HTERT RPE-1 (cell line): Measurements from ENCODE around the gene NFASC.

Experiments
- in situ Hi-C: fragments of 300-500 bp; cut with MboI; formaldehyde crosslinking; loops from 4 replicates; pipeline ENCODE4 v1.14.3; 2020; ENCODE audit warnings: low sequenced_read_pairs

Gene NFASC

DNA sequence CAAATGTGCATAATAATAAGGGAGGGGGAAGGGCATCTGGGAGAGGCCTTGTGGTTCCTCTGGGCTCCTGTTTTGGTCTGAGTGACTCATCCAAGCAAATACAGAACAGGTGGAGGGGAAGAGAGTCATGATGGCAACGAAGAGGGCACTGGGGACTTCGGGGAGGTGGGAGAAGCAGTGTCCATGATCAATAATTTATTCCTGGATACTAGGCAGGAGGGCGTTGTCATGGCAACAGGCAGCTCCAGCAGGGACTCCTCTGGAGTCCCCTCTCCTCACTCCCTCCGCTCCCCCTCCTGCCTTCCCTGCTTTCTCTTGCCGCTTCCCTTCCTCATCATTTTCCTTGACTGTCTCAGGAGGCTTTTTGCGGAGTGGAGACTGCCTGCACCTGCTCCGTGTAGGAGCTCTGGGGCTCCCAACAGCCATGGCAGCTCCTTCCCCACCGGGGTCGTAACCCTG, 12.3 kb upstream of the NFASC start:
- in situ Hi-C loops: no loop called here

DNA sequence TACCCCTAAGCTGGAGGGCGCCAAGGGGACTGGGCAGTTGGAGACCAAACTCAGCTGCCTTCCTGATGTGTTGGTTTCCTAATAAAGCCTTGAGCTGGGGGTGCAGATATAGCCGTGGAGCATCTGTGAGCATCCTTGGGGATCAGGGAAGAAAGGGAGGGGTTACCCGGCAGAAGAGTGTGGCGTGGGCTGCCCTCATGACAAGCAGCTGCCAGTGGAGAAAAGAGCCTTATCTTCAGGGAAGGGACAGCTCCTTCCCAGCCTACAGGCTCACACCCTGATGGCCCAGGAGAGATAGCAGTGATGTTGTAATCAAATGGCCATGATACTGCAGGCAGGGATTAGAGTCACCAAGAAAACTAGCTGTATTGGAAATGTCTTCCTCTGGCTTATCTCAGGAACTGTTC, 10.8 kb upstream of the NFASC start:
- in situ Hi-C loops: no loop called here

DNA sequence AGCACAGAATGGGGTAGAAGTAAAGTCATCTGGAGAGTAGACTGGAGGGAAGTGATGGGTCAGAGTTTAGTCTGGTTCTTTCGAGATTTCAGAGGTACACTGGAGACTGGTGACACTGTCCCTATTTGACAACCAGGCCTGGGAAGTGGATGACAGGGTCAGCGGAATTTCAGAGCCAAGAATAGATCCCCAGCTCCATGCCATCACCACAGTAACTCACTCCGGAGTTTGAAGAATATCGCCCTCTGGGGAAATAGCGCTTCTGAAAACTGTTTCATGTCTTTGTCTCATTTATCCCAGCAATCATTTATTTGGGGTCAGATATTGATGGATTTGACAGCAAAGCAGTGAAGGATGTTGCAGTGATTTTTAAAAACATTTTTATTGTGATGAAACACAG, 7.6 kb upstream of the NFASC start:
- in situ Hi-C loops: no loop called here

DNA sequence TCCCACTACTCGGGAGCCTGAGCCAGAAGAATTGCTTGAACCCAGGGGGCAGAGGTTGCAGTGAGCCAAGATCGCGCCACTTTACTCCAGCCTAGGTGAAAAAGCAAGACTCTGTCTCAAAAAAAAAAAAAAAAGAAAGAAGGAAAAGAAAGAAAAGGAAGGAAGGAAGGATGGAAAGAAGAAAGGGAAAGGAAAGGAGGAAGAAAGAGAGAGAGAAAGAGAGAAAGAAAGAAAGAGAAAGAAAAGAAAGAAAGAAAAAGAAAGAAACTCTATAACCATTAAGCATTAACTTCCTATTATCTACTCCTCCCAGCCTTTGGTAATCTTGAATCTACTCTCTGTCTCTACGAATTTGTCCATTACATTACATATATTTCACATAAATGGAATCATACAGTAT, 6.9 kb upstream of the NFASC start:
- in situ Hi-C loops: no loop called here

DNA sequence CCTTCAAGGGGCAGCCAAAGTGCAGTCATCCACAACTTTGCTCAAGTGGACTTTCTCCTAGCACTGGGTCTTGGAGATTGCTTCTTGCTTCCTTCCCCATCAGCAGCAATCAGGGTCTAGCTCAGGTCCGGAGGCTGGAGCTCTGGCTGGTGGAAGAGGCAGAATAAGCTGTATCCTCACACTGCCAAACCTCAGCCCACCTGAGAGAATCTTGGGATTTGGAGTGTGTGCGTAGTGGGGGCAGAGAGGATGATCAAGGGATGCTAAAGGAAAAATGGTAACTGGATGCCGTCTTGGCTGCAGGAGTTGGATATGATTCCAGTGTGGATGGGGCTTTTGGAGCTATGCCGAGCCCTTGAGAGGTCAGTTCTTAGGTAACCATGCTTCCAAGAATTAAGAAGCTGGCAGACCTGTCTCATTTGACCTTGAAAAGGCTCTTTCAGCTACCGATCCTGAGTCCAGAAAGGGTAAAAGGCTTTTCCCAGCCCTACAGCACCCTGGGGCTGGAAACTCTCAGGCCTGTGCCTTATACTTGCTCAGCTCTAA, 4.5 kb upstream of the NFASC start:
- in situ Hi-C loops: no loop called here

DNA sequence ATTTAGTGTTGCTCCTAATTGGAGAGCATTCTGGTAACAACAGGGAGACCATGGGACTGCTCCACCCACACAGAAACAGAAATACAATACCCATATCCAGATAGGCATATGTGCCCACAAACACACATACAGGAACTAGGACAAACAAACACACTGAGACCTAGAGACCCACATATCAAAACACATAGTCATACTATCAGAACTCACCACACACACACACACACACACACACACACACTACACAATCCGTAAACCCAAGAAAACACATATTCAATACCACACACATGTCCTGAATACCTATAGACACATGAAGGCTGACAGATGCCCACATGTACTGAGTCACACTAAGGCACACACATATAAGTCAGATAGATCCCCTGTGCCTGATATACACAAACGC, 3.5 kb upstream of the NFASC start:
- in situ Hi-C loops: no loop called here

DNA sequence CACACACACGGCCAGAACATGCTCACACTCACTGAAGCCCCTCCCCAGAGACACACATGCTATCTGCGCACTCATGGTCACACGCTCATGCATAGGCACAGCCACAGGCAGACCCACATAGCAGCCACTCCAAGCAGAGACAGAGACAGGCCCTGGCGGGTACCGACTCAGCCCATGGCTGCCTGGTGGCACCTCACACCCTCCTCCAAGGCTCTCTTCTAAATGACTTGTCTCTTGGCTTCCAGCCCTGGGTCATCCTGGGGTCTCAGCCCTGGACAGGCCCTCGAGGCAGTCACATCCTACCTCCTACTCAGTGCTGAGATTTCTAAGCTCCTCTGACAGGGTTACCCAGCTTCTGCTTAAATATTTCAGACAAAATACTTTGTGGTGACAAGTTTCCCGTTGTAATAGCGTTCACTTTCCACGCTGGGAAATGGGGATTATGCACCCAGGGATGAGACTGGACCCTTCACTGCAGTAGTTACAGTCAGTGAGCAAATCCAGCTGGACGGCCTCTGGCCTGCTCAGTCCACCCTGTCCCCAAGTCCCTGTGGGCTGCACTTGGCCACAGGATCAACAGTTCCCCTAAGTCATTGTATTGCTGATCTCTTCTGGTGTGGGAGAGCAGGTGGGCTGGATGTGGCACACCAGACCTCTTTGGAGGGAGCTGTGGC, 2.9 kb upstream of the NFASC start:
- in situ Hi-C loops: no loop called here

DNA sequence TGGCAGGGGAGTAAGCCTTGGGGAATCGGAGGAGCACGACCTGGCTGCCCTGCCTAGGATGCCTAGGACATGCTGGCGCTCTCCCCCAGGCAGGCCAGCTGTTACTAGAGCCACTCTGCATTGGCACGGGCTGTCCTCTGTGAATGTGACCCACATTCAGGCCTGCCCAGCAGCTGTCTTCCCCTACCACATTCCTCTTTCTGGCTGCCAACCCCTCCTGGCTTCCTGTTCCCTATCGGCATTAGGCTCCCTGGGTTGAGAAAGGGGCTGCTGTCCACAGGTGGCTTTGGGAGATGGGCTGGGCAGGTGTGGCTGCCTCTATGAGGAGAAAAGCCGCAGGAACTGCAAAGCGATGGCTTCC, 2.3 kb upstream of the NFASC start:
- in situ Hi-C loops: no loop called here

DNA sequence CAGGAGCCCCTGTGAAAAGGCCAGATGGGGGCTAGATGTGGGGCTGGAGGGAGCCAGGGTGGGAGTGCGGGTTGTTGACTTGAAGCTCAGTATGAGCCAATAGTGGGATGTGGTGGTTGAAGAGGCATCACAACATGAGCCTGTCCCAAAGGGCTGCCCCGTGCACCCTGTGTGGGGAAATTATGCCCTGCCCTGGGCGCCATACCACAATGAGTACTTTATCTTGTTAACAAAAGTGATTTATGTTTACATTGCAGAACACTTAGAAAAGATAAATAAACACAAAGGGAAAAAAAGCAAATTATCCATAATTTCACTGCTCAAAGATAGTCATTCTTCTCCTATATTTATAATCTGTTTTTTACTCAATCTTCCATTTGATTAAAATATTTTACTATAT, 1.6 kb upstream of the NFASC start:
- in situ Hi-C loops: no loop called here

DNA sequence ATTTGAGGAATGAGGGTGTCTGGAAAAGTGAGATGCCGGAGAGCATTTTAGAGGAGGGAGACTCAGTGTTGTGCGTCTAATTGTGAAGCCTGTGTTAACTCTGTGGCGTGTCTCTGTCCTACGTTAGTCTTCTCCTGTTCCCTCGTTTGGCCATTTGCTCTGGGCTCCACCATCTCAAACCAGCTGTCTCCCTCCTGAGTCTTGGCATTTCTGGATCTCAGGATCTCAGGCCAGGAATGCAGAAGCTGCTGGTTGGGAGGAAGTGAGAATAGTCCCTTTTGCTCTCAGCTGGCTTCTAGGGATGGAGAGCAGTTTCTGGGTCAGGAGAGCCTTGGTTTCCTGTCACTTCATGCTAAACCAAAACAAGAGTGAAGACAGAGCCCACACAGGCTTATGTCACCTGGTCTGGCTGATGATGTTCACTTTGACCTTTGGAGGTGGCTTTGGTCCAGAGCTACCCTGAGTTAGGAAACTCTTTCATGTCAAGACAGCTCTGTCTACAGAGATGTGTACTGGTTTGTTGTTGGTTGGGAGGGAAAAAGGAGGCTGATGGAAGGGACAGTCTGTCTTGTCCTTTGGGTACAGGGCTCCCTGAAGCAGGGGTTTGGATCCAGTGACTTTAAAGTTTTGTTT, 859 bp downstream of the NFASC start:
- in situ Hi-C loops: no loop called here

DNA sequence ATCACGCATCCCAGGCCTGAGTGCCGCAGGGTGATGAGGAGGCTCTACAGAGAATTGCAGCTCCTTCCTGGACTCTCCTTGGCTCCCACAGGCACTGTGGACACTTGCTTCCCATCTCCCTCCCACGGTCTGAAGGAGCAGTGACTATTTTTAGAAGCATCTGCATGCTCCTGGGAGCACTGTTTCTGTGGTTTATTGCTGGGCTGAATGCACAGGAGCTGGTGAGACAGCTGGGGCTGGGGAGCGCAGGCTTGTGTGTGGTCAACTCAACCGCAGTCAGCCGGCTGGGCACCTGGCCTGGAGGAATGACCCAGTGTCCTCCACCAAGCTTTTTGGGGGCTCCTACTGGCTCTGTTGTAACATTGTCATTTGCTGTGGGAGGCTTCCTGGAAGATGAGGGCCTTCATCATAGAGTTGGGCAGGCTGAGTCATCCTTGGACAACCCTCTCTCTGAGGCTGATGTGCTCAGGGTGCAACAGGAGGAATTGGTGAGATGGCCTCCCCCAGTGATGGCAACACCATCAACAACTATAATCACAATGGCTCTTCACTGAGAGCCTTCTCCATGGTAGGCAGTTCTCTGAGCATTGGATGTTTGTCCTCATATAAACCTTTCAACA, 1.7 kb downstream of the NFASC start:
- in situ Hi-C loops: no loop called here

DNA sequence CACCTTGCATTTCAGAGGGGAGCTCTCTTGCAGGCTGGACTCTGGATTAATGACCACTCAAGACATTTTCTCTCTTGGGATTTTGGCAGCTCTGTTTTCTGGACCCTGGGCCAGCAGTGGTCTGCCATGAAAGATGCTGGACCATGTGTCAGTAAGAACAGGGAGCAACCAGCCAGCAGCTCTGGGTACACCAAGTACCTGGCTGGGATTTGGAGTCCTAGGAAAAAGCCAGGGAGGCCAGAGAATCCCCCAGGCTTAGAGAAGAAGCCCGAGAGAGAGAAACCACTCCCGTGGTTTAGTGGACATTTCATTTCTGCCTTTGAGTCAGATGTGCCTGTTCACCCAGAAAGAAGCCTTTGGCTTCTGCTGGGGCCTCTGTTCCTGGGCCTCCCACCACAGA, 2.5 kb downstream of the NFASC start:
- in situ Hi-C loops: no loop called here

DNA sequence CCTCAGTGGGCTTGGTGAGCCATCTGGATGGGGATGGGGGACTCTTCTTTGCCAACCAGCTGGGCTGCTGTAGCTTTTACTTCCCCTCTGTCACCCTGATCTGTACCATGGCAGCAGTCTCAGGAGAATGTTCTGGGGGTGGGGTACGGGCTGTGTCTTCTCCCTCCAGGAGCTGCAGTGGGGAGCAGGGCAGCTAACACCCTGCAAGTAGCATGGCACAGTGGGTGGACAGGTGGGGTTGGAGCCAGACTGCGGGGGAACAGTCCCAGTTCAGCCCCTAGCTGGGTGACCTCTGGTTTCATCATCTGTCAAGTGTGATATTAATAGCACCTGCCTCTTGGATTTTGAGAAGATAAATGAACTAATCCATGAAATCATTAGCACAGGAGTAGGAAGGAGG, 3.1 kb downstream of the NFASC start:
- in situ Hi-C loops: no loop called here

DNA sequence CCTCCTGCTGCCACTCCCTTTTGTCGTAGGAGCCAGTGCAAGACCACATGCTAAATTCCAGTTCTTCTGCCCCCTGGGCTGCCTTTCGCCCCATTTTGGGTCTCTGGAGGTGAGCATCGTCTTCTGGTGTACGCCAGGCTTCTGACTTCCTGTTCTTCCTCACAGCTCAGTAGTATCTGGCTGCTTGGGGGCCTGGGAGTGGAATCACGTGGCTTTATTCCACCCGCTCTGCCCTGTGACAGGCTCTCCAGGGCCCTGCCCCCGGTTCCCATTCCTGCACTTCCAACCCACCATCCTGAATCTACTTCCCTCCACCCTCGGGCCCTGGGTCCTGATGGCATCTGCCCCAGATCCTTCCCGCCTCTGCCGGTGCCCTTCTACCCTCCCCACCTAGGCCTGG, 3.6 kb downstream of the NFASC start:
- in situ Hi-C loops: no loop called here

DNA sequence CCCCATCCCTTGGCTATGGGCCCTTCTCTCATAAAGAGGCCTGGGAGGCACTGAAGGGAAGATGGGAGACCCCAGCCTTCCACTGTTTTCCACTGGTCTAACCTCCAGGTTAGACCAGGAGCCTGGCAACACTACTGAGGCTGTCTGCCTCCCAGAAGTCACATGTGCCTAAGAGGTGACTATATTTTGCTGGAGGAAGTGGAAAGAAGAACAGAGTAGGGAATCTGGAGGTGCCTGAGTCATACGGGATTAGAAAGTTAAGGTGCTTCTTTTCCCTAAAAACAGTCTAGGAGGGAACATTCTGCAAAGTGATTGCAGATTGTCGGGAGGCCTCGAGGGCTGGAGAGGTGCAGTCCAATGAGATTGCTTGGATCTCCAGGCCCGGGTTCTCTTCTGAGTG, 4.6 kb downstream of the NFASC start:
- in situ Hi-C loops: no loop called here

DNA sequence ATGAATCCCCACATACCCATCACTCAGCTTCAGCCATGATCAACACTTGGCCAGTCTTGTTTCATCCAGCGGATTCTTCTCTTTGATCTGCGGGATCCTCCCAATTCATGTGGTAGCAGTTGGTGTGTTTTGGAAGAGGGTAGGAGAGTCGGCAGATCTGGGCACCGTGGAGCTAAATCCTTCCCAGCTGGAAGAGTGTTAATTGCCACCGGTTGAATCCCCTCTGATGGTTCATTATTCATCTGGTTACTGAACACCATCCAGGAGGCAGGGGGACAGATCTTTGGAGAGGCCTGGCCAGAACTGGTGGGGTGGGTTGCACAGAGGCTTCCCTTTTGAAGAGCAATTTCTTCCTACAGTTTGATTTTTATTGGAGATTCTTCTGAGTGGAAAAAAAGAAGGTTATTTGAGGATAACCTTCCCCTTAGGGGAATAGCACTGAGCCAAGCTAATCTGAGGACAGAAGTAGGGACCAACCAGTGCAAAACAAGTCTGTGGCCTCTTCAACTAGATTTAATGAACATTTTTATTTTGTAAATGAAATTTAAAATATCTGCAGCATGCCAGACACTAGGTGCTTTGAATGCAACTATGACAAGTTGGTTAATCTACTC, 8.1 kb downstream of the NFASC start:
- in situ Hi-C loops: no loop called here

DNA sequence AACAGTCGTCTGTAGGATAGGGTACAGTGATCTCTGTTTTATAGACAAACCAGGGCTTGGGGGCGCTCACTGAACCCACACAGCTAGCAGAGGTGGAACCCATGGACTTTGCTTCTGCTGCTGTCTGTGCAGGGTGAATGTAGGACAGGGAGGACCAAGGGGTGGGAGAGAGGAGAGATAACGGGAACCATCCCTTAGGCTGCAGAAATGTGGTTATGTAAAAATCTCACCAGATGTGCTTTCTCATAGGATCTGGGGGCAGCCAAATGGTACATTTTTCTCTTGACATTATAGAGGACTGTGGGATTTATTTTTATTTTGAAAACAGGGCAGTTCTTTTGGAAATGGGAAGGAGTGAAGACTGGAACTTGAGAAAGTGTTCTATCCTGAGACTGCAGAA, 8.7 kb downstream of the NFASC start:
- in situ Hi-C loops: no loop called here

DNA sequence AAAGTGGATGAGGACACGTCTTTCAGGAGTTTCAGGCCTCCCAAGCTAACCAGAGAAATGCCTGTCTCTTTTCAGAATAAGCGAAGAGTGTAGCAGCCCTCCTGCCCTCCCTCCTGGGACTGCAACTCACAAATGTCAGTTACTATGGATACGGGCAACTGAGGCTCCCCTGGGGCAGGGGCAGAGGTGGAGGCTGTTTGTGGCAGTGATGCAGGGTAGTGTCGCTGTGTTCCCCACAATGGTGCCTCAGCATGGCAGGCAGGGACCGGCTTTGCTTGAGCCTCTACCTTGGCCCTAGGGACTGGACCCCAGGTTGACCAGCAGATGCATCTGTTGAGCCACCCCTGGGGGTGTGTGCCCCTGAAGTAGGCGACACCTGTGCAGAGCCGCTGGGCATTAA, 10.2 kb downstream of the NFASC start:
- in situ Hi-C loops: no loop called here

DNA sequence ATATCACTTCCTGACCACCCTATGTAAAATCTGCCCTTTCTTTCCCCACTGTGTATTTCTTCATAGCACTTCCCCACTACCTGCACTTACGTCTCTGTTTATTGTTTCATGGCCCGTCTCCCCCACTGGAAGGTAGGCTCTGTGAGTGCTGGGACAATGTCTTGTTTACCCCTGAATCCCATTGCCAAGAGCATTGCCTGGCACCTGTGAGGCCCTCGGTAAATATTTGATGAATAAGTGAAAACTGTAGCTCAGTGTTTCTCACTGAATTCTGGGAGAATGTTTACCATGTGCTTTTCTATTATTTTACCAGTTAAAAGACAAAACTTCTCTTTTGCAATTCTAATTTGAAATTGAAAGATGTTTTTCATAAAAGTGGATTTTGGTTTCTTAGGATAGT, 11.8 kb downstream of the NFASC start:
- in situ Hi-C loops: no loop called here

DNA sequence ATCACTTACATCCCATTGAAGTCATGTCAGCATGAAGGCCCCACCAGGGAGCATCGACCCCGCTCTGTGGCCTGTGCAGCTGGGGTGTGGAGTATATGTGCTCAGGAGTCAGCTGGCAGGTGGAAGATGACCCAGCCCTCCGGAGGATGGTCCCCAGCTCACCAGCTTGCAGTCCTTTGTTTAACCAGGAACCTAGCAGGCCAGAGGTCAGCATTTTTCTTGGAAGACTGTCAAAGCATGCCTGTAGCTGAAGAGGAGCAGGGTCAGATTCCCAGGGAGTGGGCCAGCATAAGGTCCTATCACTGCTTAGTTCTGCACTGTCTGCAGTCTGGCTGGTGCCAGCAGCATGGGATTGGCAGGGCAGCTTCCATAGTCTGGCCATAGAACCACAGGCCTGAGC, 12.7 kb downstream of the NFASC start:
- in situ Hi-C loops: no loop called here

DNA sequence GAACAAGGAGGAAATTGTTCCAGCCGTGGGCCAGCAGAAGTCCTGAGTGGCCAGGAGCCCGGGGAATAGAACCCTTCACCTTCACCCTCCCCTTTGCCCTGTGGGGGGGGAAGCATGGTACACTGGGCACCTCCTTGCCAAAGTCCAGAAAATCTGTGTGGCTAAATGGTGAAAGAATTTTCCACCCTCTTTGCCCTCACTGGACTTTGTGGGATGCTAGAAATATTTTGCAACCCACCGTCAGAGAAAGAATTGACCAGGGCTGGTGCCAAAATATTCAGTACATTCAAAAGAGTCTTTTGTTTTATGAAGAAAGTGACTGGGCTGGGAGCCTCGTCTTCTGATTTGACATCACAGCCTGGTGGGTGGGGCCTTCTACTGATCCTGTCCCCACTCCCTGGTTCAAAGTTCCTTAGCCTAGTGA, 14.6 kb downstream of the NFASC start:
- in situ Hi-C loops: no loop called here

DNA sequence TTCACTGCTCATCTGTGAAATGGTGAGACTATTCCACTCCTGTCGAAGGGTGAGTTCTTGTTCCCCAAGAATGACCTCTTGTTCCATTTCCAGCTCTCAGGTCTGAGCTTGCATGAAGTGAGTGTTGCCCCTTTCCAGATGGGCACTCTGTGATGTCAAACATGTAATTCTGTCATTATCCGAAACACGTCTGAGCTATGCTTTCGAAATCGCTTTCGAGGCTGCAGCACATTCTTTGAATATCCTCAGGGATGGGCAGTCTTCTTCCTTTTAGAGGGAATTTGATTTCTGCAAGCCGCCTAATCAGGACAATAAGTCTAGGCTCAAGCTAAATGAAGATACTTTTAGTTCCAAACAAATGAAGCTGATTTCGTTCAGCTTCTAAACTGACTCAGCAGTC, 15.1 kb downstream of the NFASC start:
- in situ Hi-C loops: no loop called here
